Gastroesophageal sphincter (tissue), 3 donors: ENCODE data around the gene TRAPPC2L.

ENCODE experiments used
- CTCF ChIP-seq, 4 experiments: fragments of 200-600 bp in 2 of 4; fragments of 450-650 bp in 2 of 4; sonication (generic) in 1 of 4; IDR thresholded peaks; one replicate each; pipeline ENCODE4 v1.5.1; 2017 to 2019; ENCODE audit warnings: antibody characterized with exemption in 4 of 4, mild to moderate bottlenecking in 2 of 4, moderate library complexity in 2 of 4
- EP300 ChIP-seq: sonication (generic); formaldehyde crosslinking; IDR thresholded peaks from one replicate; pipeline ENCODE4 v1.6.1; 2017; ENCODE audit warnings: antibody characterized with exemption, mild to moderate bottlenecking
- POLR2A ChIP-seq, 2 donors: fragments of 450-650 bp; IDR thresholded peaks; one replicate each; pipeline ENCODE4 v1.6.1; 2017; ENCODE audit warnings: antibody characterized with exemption in 2 of 2, mild to moderate bottlenecking in 2 of 2, moderate library complexity in 1 of 2
- POLR2AphosphoS5 ChIP-seq: sonication (generic); formaldehyde crosslinking; IDR thresholded peaks from one replicate; pipeline ENCODE4 v1.6.1; 2017; ENCODE audit warnings: antibody characterized with exemption

- TF ChIP-seq EP300 (no peak), CTCF (IDR thresholded peaks at IDR 0.05) (no peak), POLR2A (IDR thresholded peaks at IDR 0.05) (no peak), POLR2AphosphoS5 (no peak)
Observed at GRCh38 chr16:88904676-88905365, 47.9 kb downstream of the TRAPPC2L start.
